GM23248 (cell line): ENCODE data around the gene ACTN1.

Source experiments
- EZH2 ChIP-seq: fragments of 200-600 bp; sonication (generic); IDR thresholded peaks from 2 replicates; pipeline ENCODE4 v1.6.1; 2018; ENCODE audit warnings: antibody characterized with exemption, mild to moderate bottlenecking; ENCODE audit not compliant: insufficient read depth, poor library complexity, severe bottlenecking
- EZH2phosphoT487 ChIP-seq: fragments of 200-600 bp; sonication (generic); IDR thresholded peaks from 2 replicates; pipeline ENCODE4 v1.6.1; 2018; ENCODE audit warnings: antibody characterized with exemption, moderate library complexity, mild to moderate bottlenecking, low read depth; ENCODE audit not compliant: insufficient read depth

DNA sequence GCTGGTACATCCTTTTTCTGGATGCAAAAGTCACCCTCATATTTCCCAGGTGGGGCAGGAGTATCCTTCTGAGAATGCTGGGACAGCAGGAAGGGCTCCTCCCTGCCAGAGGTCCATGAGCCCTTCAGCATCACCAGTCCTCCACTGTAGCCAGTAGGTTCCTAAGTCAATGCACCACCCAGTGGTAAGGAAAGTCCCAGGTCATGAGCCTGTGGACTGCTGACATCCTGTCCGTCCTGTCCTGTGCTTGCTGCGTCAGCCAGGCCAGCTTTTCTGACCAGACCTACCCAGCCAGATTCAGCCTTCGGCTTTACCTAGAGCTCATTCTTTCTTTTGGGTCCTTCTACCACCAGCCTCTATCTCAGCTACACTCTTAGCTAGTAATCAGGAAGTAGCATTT, 23.0 kb upstream of the ACTN1 start:
- TF ChIP-seq EZH2 (no peak), EZH2phosphoT487 (no peak)
